GM04503 (cell line): ENCODE results near the gene NFAT5.
"Not testable (repeated sequence)": the region's sequence is repeated elsewhere in the genome, so short reads cannot be mapped to it uniquely, and the experiment has no call there.

Experiments used
- DNase-seq: peaks from one replicate; pipeline ENCODE4 v3.0.0-alpha.2; 2012; ENCODE audit warnings: low read depth

NFAT5 gene

GRCh38 chr16:69707920-69708683, 142.3 kb downstream of the NFAT5 start:
- DNase-seq = no peak

GRCh38 chr16:69709456-69710084, 143.8 kb downstream of the NFAT5 start:
- peak; percentile 34 for DNase-seq

- no peak for DNase-seq
Observed at GRCh38 chr16:69711115-69711740, 145.5 kb downstream of the NFAT5 start.

- no peak for DNase-seq
Observed at GRCh38 chr16:69712277-69712676, 146.5 kb downstream of the NFAT5 start.

- DNase-seq = no peak
Observed at GRCh38 chr16:69712914-69713581, 147.3 kb downstream of the NFAT5 start.

GRCh38 chr16:69717066-69717465, 151.3 kb downstream of the NFAT5 start:
- DNase-seq = no peak

- DNase-seq = no peak
Observed at GRCh38 chr16:69718111-69718764, 152.5 kb downstream of the NFAT5 start.

GRCh38 chr16:69720822-69721430, 155.2 kb downstream of the NFAT5 start:
- no peak for DNase-seq

- no peak for DNase-seq
Observed at GRCh38 chr16:69721441-69721957, 155.7 kb downstream of the NFAT5 start.

GRCh38 chr16:69724414-69724873, 158.7 kb downstream of the NFAT5 start:
- DNase-seq = no peak

GRCh38 chr16:69724981-69725479, 159.3 kb downstream of the NFAT5 start:
- DNase-seq = no peak

- no peak for DNase-seq
Observed at GRCh38 chr16:69725480-69726312, 159.9 kb downstream of the NFAT5 start.

GRCh38 chr16:69726313-69727060, 160.7 kb downstream of the NFAT5 start, which contains the start of gene NQO1:
Gene NQO1 (minus strand): TSS chr16:69726560. CDS start chr16:69726439, 121 bp downstream.
- DNase-seq = peak; percentile 93

- DNase-seq = no peak
Observed at GRCh38 chr16:69727916-69728270, 162.1 kb downstream of the NFAT5 start.

GRCh38 chr16:69729030-69729429, 163.3 kb downstream of the NFAT5 start:
- not testable (repeated sequence) for DNase-seq

- not testable (repeated sequence) for DNase-seq
Observed at GRCh38 chr16:69731280-69731679, 165.5 kb downstream of the NFAT5 start.

GRCh38 chr16:69732101-69732500, 166.3 kb downstream of the NFAT5 start:
- DNase-seq = no peak

GRCh38 chr16:69741519-69741918, 175.8 kb downstream of the NFAT5 start:
- no peak for DNase-seq
